Suppressor macrophage treated with lipopolysaccharide for 4 hours (primary cell): ENCODE data around the gene ZNF785.
"Not testable (repeated sequence)": the region's sequence is repeated elsewhere in the genome, so short reads cannot be mapped to it uniquely, and the experiment has no call there.

Experiments
- DNase-seq: peaks from one replicate; pipeline ENCODE4 v3.0.0-alpha.2; 2020

Gene ZNF785

DNA sequence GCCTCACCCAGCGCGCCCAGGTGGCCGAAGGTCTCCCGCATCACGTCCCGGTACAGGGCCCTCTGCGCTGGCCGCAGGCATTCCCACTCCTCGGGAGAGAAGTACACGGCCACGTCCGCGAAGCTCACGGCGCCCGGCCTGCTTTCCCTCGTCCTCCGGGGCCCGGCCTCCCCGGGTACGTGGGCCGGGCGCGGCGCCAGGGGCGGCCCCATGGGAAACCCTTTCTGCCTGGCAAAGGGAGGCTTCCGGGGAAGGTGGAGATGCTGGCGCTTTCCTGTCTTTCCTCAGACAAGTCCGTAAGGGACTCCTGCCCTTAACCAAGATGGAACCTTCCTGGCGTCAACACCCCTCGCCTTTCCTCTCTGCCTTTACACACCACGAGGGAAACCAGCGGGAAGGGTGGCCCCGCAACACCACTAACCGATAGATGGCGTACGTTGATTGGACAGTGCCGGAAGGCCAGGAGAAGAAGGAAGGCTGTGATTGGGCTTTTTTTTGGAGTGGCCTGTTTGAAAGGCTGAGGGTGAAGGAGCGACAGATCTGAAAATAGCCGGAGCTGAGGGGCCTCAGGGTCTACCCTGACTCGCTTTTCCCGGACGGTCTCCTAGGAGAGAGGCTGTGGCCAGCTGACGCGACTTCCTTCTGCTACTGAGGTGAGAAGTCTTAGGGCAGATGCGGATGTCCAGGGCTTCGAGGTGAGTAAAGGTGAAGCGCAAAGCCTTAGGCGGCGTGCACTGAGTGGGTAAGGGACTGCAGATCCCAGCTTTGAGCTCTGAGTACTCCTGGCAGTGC is at the start of gene ZNF785:
Gene ZNF785 (minus strand): TSS at position 298 of the 792 bp plus-strand sequence. CDS start 86 bp downstream, at position 212.
- DNase-seq: peak; percentile 97

DNA sequence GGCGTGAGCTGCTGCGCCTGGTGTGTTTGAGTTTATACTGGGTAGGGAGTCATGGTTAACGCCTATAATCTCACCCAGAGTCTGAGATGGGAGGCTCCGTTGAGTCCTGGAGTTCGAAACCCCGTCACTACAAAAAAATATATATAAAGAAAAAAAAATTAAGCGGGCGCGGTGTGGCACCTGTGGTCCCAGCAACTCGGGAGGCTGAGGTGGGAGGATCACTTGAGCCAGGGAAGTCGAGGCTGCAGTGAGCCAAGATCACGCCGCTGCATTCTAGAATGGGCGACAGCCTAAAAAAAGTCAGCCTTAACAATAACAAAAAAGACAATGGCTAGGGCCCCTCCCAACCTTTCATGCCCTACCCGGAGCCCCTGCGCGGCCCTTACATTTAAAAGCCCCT is 48.0 kb upstream of the ZNF785 start:
- DNase-seq: no peak

DNA sequence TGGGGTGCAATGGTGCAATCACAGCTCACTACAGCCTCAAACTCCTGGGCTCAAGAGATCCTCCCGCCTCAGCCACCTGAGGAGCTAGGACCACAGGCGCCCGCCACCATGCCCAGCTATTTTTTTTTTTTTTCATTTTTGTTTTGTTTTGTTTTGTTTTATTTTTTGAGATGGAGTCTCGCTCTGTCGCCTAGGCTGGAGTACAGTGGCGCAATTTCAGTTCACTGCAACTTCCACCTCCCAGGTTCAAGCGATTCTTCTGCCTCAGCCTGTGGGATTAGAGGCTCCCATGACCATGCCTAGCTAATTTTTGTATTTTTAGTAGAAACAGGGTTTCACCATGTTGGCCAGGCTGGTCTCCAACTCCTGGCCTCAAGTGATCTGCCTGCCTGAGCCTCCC is 47.0 kb upstream of the ZNF785 start:
- not testable (repeated sequence) for DNase-seq

DNA sequence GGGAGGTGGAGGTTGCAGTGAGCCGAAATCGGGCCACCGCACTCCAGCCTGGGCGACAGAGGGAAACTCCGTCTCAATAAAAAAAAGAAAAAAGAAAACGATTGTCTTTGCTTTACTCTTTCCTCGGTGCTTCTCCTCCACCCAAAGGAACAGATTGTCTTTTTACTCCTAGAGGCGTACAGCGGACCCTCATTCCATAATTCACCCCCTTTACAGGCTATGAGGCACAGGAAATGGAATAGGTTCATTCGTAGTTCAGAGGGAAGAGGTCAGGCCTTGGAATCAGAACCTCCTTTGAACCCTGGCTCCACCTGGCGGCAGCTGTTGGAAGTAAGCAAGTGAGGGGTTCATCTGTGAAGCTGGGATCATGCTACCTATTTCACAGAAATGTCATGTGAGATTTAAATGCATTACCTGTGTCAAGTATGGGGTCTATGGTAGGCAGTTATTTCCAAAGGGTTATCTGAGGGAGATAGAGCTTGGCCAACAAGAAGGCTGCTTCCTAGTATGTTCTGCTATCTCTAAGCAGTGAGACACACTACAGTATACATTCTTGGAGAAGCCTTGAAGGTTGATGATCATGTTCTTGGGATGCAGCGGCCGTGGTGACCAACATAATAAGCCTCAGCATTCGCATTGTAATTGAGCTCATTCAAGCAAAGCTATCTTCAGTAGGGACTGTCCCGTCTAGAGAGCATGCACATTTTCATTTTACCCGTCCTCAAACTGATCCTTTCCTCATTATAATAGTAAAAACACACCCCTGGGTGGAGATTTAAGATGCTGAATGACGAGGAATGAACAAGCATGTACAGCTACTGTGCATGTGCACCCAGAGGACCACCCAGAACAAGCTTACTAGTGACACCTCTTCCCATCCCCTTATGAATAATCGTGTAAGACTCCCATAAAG is 43.4 kb upstream of the ZNF785 start:
- peak; percentile 87 for DNase-seq

DNA sequence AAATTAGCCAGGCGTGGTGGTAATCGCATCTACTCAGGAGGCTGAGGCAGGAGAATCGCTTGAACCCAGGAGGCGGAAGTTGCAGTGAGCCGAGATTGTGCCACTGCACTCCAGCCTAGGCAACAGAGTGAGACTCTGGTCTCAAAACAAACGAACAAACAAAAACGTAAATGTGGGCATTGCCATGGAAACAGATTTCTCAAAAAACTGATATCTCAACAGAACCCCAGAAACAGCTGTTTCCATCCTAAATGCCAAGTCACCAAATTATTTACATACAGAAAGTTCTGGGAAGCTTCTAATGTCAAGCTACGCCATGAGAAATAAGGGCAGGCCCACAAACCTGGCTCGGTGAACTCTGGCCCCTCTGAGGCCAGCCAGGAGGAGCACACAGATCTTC is 40.7 kb upstream of the ZNF785 start:
- DNase-seq: no peak

DNA sequence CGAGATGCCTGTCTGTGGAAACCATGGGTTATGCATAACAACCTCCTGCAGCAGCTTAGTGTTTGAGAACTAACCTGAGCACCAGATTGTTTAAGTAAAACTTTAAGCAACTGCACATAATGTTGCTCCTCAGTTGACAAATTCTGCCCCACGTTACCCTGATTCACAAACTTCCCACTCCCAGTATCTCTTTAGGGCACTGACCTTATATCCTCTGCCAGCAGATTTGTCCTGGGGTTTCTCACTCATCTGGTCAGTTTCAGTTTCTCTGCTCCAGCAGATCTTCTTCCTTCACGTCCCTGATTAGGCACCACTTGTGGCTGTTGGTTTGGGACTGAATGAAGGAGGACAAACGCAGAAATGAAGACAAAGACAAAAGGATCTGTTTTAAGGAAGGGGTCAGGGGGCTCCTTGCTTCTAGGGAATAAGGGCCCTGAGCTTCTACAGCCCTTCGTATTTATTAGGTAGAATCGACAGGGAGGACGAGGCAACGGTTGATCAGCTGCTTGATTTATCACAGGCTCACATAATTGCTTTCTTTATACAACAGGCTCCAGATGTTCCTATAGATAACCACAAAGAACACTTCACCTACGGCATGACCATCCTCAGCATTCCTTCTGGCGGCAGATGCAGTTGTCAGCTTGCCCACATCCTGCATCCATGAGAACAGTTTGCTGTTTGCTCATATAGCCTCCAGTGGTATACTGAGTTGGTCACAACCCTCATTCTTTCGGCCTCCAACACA is 38.2 kb upstream of the ZNF785 start:
- peak; percentile 73 for DNase-seq

DNA sequence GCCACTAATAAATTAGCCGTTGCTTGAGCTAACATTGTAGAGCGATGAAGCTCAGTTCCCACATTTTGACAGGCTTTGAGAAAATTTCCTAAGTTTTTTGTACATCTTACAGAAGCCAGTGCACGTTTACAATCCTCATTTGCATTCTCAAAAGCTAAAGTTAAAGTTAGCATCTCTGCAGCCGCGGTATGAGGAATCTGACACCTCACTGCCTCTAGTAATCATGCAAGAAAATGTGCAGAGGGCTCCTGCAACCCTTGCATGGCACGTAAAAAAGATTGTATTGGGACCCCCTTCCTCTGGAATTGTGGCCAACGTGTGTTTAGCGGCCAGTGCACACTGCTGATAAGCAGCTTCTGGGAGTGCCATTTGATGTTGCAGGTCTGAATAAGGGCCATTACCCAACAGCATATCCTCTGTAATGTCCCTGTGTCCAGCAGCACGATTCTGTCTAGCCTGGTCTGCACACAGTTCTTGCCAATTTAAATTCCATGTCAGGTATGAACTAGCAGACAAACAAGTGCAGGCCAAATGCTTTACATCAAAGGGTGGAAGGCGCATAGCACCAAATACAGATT is 37.0 kb upstream of the ZNF785 start:
- no peak for DNase-seq

DNA sequence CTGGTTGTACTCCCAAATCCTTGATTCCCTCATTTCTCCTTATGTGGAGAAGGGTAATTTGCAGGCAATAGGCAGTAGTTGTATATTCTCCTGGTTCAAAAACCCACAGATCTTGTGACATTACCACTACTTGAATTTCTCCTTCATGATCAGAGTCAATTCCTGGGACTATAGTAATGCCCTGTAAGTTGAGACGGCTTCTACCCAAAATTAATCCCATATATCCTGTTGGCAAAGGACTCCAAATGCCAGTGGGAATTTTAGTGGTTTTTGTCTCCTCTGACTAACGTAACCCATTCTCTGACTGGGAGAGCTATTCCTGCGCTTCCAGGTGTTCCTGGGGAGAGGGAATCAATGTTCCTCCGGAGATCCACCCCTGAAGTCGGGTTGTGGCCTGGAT is 36.3 kb upstream of the ZNF785 start:
- no peak for DNase-seq

DNA sequence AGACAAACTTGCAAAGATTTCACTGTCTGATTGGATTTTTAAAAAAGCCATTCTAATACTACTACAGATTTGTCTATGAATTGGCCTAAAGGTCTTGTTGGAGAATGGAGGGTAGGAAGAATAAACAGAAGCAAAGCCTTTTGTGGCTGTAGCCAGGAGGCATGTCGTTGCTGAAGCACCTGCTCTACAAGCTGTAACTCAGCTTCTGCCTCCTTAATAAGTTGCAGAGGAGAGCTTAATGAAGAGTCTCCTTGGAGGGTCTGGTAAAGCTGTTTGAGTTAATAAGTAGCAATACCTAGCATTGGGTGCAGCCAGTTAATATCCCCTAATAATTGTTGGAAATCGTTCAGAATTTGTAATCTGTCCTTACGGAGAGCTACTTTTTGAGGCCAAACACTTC is 34.7 kb upstream of the ZNF785 start:
- DNase-seq: no peak

DNA sequence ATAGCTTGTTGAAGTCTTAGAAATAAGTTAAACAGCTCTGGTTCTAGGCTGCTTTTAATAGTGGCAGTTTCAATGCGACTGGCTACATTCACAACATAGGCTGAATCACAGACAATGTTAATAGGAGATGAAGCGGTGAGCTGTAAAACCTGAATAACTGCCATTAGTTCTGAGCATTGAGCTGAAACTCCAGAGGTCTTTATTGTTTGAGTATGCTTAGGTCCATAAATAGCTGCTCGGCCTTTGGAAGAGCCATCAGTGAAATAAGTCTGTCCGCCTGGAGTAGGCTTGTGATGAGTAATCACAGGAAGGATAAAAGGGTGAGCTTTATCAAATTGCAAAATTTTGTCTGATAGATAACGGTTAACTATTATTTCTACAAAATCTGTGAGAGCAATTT is 34.1 kb upstream of the ZNF785 start:
- DNase-seq: no peak

DNA sequence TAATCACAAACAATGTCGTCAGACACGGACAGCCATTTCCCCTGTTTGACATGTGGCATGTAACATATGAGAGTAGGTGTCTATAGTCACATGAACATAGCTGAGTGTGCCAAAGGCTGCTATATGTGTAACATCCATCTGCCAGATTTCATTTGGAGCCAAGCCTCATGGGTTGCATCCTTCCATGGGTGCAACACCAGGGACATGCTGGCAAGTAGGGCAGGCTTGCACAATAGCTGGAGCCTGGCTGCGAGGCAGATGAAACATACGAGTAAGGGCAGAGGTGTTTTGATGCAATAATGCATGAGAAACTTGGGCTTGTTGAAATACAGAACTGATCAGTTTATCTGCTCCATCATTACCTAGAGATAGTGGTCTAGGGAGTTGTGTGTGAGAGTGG is 33.7 kb upstream of the ZNF785 start:
- peak; percentile 6 for DNase-seq

DNA sequence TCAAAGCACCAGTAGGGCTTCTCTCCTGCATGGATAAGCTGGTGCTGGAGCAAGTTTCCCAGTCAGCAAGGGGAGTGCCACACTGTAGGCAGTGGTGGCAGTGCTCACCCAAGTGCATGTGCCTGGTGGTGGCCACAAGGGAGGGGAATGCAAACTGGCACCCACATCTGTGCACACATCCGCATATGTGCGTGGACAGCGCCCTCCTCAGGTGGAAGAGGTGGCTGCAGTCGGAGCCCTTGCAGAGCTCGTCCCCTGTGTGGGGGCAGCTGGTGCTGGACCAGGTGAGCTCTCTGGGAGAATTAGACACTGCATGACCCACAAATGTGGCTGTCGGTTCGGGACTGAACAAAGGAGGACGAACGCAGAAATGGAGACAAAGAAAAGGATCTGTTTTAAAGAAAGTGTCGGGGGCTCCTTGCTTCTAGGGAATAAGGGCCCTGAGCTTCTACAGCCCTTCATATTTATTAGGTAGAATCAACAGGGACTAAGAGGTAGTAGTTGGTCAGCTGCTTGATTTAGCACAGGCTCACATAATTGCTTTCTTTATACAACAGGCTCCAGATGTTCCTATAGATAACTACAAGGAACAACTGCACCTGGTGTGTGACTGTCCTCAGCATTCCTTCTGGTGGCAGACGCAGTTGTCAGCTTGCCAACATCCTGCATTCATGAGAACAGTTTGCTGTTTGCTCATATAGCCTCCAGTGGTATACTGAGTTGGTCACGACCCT is 30.0 kb upstream of the ZNF785 start:
- peak; percentile 74 for DNase-seq

DNA sequence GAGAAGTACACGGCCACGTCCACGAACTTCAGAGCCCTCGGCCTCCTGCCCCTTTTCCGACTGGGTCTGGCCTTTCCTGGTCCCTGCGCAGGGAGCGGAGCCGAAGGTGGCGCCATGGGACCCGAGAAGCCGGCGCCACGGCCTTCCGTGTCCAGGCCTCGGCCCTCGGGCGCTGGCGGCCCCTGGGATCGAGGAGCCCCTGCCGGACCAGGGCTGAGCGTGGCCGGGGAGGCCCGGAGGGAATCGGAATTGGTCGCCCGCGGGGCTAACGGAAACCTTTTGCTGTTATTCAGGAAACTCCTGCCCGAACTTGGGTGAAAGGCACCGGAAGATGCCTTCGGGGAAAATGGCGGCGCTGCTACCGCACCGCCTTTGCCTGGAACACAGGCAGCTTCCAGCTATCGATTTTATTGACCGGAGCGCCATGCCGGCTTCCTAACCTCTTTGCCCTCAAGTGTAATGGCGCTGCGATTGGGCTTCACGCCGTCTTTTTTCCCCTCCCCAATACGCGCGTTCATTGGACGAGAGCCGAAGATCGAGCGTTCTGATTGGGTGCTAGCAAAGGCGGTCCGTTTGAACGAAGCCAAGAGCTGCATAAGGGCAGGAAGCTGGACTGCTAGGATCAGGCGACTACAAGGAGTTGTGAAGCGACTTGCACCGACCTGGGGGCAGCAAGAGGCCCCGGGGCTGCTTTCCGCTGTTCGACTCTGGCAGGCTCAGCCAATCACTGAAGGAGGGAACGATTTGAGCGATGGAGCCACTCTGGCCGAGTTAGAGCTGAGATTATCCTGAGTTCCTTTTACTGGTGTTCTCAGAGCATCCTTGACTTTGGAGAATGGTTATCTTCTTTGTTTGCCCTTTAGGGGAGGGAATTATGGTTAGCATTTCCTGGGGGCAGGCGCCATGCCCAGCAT is 24.7 kb upstream of the ZNF785 start, which contains the start of gene ZNF689:
Gene ZNF689 (minus strand): TSS at position 464 of the 914 bp plus-strand sequence. CDS start 348 bp downstream, at position 116.
- DNase-seq: peak; percentile 98

DNA sequence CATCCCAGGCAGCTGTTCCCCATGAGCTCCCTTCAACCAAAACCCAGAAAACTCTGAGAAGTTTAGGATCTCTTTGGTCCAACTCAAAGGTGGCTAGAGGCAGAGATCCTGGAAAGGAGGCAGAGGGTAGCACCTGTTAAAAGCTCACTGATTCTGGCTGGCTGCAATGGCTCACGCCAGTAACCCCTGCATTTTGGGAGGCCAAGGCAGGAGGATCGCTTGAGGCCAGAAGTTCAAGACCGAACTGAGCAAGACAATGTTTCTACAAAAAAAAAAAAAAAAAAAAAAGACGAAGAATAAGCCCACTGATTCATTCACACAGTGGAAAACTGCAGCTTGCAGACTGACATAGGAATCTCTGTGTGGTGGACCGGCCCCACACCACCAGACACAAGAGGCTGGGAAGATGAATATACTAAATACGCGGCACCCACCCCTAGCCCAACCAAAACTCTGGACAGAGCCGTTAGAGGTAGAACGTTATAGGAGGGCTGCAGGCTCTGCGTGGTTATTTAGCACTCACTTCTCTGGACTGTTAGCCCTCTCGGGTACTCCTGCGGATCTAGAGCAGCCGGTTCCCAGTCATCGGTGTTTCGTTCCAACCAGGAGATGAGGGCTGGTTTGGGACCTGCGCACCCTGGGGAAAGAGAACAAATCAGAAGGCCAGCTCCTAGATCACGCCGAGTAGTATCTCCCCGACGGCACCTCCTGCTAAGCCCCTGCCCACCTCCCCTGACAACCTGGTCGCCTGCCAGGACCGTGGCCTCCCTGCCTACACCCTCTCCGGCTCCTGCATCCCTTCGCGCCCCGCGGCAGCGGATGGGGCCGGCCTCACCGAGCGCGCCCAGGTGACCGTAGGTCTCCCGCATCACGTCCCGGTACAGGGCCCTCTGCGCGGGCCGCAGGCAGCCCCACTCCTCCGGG is 23.8 kb upstream of the ZNF785 start:
- peak; percentile 13 for DNase-seq

DNA sequence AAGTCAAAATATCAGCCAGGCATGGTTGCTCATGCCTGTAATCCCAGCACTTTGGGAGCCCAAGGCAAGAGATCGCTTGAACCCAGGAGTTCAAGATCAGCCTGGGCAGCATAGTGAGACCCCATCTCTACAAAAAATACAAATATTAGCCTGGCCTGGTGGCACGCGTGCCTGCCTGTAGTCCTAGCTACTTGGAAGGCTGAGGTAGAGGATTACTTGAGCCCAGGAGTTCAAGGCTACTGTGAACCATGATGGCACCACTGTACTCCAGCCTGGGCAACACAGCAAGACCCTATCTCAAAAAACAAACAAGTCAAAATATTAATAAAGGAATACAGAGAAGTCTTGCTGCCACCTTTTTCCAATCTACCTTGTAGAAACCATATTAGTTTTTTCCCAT is 20.5 kb upstream of the ZNF785 start:
- DNase-seq: no peak

DNA sequence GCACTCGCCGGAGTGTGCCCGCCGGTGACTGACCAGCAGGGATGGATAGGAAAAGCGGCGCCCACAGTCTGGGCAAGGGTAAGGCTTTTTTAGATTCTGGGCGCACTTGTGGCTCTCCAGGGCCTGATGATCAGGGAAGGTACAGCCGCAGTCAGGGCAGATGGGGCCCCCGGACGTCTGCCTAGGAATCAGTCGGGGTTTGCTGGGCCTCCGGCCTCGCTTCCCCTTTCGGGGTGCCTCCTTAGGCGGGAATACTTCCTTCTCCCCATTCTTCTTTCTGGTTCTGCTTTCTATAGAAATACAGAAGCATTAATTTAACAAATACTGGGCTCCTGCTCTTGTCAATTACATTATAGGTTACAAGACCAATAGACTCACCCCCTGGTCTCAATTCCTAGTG is 19.7 kb upstream of the ZNF785 start:
- DNase-seq: peak; percentile 39

DNA sequence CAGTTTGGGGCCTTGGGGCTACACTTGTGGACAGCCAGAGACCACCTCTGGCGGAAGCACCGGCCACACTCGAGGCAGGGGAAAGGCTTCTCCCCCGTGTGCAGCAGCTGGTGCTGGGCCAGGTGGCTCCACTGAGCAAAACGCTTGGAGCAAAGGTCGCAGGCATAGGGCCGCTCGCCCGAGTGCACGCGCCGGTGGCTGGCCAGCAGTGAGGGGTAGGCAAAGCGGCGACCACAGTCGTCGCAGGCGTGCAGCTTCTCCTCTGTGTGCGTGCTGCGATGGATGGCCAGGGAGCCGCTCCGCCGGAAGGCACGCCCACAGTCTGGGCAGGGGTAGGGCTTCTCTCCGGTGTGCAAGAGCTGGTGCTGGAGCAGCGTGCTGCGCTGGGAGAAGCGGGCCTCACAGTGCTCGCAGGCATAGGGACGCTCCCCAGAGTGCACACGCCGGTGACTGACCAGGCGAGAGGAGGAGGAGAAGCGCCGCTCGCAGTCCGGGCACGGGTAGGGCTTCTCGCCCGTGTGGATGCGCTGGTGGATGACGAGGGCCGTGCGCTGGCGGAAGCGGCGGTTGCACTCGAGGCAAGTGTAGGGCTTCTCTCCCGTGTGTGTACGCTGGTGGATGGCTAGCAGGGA is 18.9 kb upstream of the ZNF785 start:
- DNase-seq: no peak

DNA sequence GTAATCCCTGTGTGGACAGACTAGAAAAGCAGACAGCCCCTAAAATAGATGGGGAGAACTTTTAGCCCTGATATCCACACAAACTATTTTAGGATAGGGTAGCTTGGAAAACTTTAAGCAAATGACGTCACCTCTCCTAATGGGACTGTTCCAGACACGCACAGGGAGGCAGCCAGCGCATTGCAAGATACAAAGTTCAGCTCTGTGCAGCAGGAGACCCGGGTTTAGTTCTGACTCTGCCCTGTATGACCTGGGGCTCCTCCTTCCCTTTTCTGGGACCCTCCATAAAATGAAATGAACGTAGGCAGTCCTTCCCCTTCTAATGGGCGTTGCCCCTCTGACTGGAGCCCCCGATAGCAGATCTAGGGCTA is 18.4 kb upstream of the ZNF785 start:
- no peak for DNase-seq

DNA sequence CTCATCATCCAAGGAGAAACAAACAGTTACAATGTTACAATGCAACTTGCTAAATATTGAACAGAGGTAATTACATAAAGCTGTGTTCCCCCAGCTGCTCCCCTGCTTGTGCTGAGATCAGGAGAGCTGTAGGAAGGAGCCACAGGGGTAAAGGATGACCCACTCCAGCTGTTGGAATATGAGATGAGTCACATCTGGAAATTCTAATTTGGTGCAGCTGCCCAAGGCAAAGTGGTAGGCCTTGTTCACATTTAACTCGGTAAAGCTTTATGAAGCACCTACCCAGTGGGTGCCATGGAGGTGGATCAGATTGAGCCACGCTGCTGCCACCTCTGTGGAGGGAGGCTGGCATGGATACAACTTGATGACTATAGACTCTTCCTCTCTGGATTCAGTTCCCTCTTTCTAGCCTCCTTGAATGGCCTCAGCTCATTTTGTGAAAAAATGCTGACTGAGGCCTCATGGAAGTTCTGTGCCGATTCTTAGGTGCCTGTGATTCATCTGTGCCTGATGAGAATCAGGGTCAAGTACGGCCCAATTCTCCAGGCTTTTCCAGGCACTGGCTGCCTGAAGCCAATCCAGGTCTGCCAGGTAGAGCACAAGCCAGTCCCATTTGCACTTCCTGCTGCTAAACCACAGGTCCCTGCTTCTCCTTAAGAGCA is 17.2 kb upstream of the ZNF785 start:
- DNase-seq: peak; percentile 72
